GM19193 (cell line): ENCODE data around the gene NXN.

Experiments used
- POLR2A ChIP-seq: IDR thresholded peaks from 4 replicates; pipeline ENCODE4 v1.6.1; 2011; ENCODE audit not compliant: insufficient read depth, insufficient read length; ENCODE audit errors: extremely low read depth

NXN gene

GRCh38 chr17:880443-881269, 98.9 kb downstream of the NXN start:
- TF ChIP-seq POLR2A, result no peak

- no peak for TF ChIP-seq POLR2A
Observed at GRCh38 chr17:879546-880442, 99.8 kb downstream of the NXN start.

GRCh38 chr17:877630-878029, 101.9 kb downstream of the NXN start:
- no peak for TF ChIP-seq POLR2A

- TF ChIP-seq POLR2A, result no peak
Observed at GRCh38 chr17:876272-876671, 103.3 kb downstream of the NXN start.

- no peak for TF ChIP-seq POLR2A
Observed at GRCh38 chr17:872855-873254, 106.7 kb downstream of the NXN start.

- no peak for TF ChIP-seq POLR2A
Observed at GRCh38 chr17:871751-872519, 107.6 kb downstream of the NXN start.

- TF ChIP-seq POLR2A, result no peak
Observed at GRCh38 chr17:869567-870525, 109.7 kb downstream of the NXN start.

- no peak for TF ChIP-seq POLR2A
Observed at GRCh38 chr17:869086-869485, 110.5 kb downstream of the NXN start.

- no peak for TF ChIP-seq POLR2A
Observed at GRCh38 chr17:867896-868489, 111.6 kb downstream of the NXN start.

GRCh38 chr17:866568-867103, 112.9 kb downstream of the NXN start:
- no peak for TF ChIP-seq POLR2A

GRCh38 chr17:864315-864714, 115.3 kb downstream of the NXN start:
- TF ChIP-seq POLR2A, result no peak

- TF ChIP-seq POLR2A, result no peak
Observed at GRCh38 chr17:863880-864279, 115.7 kb downstream of the NXN start.

GRCh38 chr17:862582-862981, 117.0 kb downstream of the NXN start:
- TF ChIP-seq POLR2A, result no peak
